Left renal cortex interstitium (tissue), 4 donors: ENCODE measurements around the gene DCLK2. TPM values are rescaled to one million over a fixed set of nuclear protein-coding genes. Genes with fewer than 3 reads are reported as not detected.

Experiments
- DNase-seq, 4 donors: peaks; one replicate each; pipeline ENCODE4 v3.0.0-alpha.2; 2013; ENCODE audit warnings: low read depth in 4 of 4, low spot score in 2 of 4, missing footprints in 1 of 4
- polyA plus RNA-seq, 4 donors: library from polyadenylated mRNA; unstranded; fragments of 120-200 nt; gene quantifications; one replicate each; pipeline ENCODE4 v1.2.1, GENCODE V29; 2013; ENCODE audit not compliant: insufficient read length in 4 of 4

DCLK2 gene
- polyA plus RNA-seq, 4 donors, result 11.7 to 13.2 (median 12.2) TPM

DNA sequence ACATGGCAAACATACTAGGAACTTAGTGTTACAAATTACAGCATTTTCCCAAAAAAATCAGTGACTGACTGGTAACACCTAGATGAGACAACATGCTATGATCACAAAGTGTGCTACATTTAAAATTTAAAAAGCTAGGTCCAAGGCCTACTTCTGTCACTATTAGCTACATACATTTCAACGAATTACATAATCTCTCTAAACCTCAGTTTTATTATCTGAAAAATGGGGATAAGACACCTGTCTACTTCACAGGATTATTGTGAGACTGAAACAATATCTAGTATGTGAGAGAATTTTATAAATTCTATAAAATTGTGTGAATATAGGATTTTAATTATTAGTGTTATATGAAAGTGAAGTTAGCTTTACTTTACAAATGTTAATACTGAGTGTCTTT lies 228.5 kb downstream of the DCLK2 start:
- DNase-seq, result no peak
